Fibroblast of lung (primary cell): ENCODE data around the gene TMC1.

Experiments used
- CTCF ChIP-seq, 2 donors: IDR thresholded peaks in 1 of 2; conservative IDR thresholded peaks in 1 of 2; 1 replicate in 1 of 2; 2 replicates in 1 of 2; pipeline ENCODE4 v1.5.1; 2011 to 2012; ENCODE audit warnings: low read length in 2 of 2, control low read depth in 1 of 2, inconsistent platforms in 1 of 2, low read depth in 1 of 2, mild to moderate bottlenecking in 1 of 2
- EZH2 ChIP-seq: IDR thresholded peaks from 2 replicates; pipeline ENCODE4 v1.5.1; 2012; ENCODE audit warnings: low read length, control low read depth, mild to moderate bottlenecking; ENCODE audit errors: missing control alignments

- no peak for TF ChIP-seq CTCF (conservative IDR thresholded peaks at IDR 0.05 in 1 of 2, IDR thresholded peaks at IDR 0.05 in 1 of 2; ENCODE audit: low read depth in 1 of 2, low read length in 2 of 2)
- no peak for TF ChIP-seq EZH2
Measured at GRCh38 chr9:72691671-72692070, 170.3 kb downstream of the TMC1 start.
